HG03565 (cell line): ENCODE measurements around the gene NKAIN4.

Experiments used
- ATAC-seq: cut with Tn5 transposase; IDR thresholded peaks from one replicate; pipeline ENCODE4 v1.9.1; 2021; ENCODE audit warnings: mild to moderate bottlenecking, moderate library complexity; ENCODE audit not compliant: unreplicated experiment

NKAIN4 gene

DNA sequence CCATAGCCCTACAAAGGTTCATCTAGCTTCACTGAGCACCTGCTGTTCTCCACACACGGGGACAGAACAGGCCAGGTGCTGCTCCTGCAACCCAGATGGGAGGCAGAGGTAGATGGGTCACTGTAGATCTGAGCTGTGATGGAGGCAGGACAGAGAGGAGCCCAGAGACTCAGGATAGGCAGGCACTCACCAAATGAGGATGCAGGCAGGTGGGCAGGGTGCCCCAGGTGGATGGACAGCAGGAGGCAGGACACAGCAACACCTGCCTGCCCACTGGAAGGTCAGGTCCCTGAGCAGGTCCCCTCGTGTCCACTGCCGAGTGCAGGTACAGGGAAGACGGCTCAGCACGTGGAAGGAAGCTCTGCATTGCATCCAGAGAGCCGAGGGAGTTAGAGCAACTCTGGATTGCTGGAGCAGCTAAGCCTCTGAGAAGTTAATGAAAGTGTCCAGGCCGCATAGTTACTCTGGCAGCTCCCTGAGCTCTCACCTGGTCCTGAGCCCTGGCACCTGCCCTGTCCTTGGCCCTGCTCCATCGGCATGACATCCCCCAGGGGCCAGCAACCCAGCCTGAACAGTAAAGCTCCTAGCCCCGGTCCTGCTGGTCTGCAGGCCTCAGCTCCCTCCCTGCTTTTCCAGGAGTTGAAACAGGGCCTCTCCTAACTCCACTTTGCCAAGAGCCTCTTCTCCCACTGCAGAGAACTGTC, 33.4 kb downstream of the NKAIN4 start:
- ATAC-seq, result no peak

DNA sequence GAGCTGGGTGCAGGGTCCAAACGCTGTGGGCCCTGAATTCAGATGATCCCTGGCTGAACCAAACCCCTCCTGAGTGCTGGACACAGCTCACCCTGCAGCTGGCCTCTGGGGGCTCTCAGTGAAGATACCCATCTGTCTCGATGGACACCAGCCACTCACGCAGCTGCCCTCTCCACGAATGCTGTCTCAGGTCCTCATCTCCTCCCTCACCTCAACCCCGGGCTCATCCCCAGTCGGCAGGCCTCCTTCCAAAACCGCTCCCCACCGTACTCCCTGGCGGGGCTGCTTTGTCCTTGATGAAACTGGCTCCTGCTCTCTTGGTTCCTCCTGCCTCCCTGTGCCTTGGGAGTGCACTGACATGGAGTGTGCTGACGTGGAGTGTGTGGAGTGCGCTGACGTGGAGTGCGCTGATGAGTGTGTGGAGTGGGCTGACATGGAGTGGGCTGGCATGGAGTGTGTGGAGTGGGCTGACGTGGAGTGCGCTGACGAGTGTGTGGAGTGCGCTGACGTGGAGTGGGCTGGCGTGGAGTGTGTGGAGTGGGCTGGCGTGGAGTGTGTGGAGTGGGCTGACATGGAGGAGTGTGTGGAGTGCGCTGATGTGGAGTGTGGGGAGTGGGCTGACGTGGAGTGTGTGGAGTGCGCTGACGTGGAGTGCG, 34.3 kb downstream of the NKAIN4 start:
- no peak for ATAC-seq

DNA sequence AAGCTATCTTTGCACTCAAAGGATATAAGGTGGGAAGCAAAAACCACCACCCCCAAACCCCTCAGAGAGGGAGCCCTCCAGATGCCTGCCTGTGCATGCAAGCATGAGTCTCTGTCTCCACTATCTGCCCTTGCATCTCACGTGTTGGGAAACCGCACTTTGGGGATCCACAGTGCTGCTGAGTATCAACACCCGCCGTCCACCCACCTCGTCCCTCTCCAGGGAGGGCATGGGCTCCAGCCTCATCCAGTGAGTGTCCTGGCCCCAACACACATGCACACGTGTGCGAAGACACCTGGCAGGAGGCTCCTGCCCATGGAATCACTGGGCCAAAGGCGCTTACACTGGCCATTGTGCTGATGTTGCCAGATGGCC, 34.8 kb downstream of the NKAIN4 start:
- ATAC-seq, result no peak

DNA sequence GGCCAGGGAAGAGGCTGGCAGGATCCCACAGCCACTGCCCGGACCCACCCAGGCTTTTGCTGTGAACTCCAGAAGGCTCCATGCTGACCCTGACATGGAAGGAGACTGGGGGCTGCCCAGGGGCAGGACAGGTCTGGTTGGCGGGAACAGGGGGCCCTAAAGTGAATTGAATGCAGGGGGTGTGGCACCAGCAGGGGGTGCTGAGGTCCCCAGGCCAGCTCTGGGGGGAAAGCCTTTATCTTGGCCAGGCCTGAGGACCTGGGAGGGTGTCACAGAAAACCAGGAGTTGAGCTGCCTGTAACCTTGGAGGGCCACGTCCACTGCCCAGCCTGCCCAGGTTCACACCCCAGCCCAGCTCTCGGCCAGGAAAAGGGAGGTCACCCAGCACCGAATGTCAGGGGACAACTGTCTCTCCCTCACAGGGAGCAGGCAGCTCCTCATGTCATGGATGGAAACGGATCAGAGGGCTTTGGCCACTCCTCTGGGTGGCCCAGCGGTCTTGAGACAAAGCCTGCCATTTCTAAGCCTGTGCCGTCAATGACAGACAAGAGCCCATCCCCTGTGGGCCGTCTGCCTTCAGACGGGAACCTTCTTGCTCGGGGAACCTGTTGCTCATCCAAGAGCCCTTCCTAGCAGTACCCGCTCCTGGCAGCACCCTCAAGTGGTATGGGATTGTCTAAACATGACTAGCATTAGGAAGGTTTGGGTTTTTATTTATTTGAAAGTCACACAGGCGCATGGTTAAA, 35.4 kb downstream of the NKAIN4 start:
- no peak for ATAC-seq

DNA sequence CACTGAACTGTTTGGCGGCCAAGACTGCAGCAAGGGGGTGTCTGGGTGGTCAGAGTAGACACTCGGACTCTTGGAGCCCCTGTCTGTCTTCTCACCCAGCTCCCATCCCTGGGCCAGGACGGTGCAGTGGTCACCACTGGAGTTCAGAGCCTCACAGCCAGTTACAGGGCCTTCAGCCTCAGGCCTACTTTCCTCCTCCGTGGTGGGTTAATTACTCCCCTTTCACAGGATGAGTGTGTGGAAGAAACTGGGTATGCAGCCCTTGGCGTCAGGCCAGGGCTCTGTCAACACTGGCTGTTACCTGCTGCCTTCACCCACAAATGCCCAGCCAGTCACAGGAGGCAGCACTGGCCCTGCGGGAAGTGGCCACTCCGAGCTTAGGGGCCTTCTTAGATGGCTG, 36.6 kb downstream of the NKAIN4 start:
- no peak for ATAC-seq

DNA sequence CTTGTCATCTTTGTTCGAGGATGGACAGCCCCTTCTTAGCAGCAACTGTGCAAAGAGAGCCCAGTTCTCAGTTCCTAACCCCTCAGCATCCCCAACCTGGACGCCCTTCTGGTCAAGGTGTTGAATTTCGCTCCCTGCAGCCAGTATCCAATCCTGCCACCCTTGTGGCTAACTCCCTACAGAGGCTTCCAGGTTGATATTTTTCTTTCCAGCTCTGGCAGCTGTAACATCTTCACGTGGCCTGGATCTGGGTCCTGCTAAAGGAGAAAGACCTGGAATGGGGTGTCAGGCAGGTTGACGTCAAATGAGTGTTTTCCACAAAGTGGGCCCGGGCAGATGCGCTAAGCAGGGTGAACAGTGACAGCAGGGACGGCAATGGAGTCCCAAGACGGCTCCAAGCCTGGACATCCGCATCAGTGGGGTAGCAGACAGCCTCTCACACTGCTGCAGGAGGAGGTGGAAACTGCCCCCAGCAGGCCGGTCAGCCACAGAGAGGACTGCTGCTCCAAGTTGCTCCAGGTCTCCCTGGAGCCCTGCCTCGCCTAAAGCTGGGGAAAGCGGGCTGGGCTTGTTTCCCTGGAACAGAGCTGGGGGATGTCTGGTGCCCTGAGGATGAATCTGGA, 37.3 kb downstream of the NKAIN4 start:
- no peak for ATAC-seq

DNA sequence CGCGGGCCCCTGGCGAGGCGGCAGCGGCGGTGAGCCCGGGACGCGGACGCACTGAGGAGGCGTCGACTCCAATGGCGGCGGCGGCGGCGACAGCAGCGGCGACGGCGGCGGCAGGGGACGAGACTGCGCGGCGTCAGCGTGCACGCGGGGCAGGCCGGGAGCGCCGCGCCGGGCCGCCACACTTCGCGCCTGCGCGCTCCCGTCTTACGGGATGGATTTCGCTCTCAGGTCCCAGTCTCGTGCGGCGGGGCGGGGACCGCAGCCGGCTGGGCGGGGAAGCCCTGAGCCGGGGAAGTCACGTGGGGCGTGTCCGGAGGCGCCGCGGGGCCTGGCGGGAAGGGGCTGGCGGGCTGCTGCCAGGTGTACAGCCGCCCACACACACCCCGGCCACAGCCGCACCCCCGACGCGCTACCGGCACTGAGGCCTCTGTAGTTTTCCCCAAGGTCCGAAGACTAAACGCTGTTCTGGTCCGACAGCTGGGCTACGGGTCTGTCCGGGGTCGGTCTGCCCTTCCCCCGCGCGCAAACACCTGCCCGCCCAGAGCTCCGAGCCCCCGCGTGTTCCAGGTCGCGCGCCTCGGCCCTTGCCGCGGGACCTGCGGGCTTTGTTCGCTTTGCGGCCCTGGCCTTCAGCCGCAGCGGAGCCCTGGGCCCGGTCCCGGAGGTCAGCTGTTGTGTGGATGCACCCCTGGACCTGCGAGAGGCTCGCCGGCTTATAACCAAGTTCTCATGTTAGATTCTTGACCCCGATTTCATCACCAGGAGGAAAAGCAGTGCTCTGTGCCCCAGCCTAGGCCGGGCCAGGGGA, 38.0 kb downstream of the NKAIN4 start, which contains the start of gene YTHDF1:
TSS of gene YTHDF1 (minus strand) at position 91 of the 808 bp plus-strand sequence. CDS start 239 bp downstream, outside the sequence.
- ATAC-seq, result peak; percentile 77

DNA sequence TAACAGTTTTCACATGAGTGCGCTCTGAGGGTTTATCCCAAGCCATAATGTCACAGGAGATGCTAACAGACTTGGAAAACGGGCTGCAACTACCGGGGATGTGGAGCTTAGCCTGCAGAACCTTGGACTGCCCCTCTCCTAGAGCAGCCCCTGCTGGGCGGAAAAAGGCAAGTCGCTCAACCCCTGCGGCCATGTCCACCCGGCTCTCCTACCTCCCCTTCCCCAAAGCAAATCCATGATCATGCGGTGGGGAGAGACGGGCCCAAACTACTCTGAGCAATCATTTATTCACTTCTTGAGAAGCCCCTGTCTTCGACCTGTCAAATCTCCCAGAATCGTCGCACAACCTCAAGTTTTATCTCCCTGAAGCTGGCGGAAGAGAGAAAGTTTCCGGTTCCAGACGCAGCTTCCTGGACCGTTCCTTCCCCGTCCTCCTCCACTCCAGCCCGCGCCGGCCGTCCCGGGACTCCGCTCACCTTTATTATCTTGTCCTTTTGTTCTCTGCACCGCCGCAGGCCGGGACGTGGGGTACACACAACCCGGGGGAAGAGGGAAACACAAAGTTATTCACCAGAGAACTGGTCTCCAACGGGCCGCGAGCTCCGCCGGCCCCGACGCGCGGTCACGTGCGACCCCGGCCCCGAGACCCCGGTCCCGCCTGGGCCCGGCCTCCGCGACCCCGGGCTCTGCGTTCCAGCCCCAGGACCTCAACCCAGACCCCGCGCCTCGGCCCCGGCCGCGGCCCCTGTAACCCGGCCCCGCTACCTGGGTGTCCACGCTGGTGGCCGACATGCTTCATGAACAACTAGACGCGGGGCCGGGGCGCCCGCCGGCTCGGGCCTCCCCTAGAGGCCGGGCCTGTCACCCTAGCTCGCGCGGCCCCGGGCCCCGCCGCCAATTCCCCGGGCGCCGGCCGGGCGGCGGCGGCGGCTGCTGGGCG, 38.9 kb downstream of the NKAIN4 start:
- peak; percentile 14 for ATAC-seq

DNA sequence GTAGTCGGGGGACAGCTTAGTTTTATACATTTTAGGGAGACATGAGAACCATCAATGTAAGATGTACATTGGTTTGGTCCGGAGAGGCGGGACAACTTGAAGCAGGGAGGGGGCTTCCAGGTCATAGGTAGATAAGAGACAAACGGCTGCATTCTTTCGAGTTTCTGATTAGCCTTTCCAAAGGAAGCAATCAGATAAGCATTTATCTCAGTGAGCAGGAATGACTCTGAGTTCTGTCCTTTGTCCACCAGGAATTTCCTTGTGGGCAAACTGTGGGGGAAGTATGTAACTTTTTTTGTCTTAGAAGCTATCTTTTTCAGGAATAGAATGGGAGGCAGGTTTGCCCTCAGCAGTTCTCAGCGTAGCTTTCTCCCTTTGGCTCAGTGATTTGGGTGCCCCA, 39.7 kb downstream of the NKAIN4 start:
- ATAC-seq, result no peak

DNA sequence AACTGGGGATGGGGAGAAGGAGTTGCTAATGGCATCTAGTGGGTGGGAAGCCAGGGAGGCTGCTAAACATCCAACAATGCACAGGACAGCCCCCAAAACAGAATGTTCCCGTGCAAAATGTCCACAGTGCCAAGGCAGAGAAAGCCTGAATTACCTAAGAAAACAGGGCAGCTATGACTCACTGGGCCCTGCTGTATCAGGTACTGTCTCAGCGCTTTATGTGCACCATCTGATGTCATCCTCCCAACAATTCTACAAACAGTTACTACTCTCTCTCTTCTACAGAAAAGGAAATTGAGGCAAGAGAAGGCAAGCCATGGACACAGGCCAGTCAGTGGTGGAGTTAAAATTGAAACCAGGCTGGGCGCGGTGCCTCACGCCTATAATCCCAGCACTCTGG, 41.5 kb downstream of the NKAIN4 start:
- no peak for ATAC-seq

DNA sequence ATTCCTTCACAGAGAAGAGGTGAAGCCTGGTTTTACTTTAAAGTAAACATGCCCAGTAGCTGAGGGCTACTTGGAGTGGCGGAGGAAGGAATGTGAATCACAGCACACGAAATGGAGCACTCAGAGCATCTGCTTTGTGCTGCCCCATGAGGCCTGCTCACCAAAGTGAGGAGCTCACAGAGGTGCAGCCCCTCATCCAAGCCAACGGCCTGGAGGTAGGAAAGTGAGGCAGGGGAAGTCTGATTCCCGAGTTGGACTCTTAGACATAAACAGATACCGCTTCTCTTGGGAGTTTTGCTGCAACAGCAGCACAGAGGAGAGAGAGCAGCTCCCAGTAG, 41.9 kb downstream of the NKAIN4 start:
- no peak for ATAC-seq

DNA sequence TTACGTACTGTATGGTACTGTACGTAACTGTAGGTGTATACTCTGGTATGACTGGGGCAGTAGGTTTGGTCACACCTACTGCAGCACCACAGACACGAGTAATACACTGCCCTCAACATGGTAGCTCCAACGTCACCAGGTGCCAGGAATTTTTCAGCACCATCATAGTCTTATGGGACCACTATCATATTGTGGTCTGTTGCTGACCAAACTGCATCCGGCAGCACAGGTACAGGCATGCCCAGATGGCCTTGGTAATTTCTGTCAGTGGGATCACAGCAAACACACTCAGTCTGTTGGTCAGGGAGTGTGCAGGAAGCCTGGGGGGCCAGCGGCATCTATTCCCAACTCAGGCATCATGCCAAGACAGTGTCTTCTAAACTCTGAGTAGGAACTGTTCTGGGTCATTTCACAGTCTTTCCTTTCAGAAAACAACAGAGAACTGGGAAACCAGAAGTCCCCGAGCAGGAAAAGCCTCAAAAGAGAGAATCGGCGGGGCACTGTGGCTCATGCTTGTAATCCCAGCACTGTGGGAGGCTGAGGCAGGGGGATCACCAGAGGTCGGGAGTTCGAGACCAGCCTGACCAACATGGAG, 44.2 kb downstream of the NKAIN4 start:
- no peak for ATAC-seq

DNA sequence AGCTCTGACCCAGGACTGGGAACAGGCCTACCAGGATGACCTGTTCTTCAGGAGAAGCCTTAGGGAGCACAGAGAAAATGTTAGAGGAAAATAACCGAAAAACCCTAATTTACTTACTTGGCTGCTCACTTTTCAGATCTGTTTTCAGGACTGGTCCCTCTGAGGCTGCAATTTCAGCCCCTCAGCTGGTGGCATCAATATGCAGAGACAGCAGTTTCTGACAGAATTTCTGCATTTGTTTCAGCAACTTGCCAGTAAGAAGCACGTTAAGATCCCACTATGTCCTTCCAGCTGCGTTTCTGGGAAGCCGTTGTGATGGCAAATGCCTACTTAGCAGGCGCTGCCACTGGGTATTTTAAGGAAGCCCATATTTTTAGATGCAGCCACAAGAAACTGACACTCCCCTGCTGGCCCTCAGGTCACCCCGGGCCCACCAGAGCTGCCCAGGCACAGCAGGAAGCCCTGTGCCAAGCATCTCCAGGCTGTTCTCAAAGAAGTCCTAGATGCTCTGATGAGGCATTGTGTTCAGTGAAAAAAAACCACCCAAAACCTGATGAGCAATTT, 45.8 kb downstream of the NKAIN4 start:
- ATAC-seq, result no peak

DNA sequence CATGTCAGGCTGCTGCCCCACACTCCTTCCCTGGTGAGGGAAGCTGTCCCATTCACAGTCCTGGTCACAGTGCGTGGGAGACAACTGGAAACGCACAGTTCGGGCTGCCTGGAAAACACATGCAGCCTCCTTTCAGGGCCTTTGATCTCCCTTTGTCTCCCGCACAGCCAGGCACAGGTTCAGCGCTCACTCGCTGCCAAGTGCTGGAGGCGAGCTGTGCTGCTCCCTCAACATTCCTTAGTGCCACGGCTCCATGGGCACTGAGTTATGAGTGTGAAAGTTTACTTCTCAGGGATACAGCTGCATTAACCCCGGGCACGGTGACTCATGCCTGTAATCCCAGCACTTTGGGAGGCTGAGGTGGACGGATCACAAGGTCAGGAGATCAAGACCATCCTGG, 47.4 kb downstream of the NKAIN4 start:
- no peak for ATAC-seq

DNA sequence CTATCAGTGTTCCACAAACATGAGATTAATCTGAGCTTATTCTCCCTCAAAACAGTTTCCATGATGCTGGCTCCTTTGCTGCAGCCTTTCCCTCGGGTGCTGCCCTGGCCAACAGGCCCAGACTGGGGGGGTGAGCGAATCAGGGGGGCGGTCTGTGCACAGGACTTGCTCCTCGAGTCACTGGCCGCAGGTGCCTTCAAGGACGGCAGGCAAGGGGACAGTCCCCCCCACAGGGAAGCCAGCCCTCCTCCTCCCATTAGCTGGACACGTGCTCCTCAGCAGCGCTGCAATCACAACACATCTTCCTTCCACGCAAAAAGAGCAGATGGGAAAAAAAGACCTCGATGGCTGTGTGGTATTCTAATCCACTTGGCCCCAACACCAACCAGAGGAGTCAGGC, 48.4 kb downstream of the NKAIN4 start:
- ATAC-seq, result no peak

DNA sequence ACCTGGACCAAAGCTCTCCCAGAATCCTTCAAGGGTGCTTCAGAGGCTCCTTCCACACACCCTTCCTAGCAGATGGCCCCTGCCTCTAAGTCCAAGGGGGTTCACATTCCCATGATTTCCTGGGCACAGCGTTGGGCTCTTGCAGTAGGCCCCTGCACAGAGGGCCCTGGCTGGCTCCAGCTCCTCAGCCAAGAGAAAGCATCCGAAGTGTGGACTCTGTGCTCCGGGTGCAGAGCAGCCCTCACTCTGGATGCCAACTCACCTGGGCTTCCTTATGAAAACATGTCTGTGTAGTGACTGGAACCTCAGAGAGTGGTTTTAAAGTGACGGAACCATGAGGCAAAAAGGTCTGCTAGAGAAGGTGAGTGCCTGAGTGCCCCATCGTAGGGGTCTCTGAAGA, 49.9 kb downstream of the NKAIN4 start:
- ATAC-seq, result no peak

DNA sequence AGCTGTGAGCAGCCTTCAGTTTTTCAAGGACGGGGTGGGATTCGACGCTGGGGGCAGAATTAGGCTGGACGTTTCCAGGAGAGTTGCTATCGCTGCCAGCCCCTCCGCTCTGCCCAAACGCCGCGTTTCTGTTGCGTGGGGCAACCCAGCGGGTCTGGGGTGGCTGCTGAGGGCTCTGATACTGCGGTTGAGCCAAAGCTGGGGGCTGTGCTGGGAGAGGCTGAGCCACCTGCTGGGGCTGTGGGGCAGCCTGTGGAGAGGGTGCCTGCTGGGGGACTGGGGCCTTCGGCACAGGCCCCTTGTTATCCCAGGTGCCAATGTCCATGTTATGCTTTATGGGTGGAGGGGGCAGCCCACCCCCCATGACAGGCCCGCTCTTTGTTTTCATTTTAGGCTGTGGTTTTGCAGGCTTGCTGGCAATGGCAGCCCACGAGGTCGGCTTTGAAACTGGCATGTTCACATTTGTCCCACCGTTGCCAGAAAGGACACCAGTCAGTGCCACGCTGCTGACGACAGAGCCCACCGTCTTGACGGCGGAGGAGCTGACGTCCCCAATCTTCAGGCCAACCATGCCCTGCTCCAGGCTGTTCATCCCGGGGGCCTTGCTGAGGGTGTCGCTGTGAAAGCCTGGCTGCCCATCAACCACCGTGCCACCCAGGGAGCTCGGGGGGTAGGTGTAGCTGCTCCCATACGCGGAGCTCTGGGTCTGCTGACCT, 51.3 kb downstream of the NKAIN4 start:
- ATAC-seq, result no peak

DNA sequence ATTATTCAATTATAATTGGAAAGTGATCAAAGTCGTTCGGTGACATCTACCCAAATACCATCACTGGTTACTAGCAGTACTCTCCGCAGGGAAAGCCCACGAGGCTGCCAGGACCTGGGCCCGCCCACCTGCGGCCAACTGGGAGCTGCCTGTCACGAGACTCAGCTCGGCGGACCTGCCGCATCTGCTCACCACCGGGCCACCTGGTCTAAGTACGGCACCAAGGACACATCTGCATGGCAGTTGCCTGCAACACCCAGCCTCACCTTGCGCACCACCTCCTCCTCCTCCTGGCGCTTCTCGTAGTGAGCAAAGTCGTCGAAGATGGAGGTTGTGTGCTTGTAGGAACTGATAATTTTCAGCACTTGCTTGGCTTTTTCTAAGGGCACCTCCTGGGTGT, 52.2 kb downstream of the NKAIN4 start:
- ATAC-seq, result no peak
